Activated CD8-positive, alpha-beta memory T cell treated with anti-CD3 and anti-CD28 coated beads, Interleukin-2, amount 50 U/mL, for 24 hours (primary cell): Measurements from ENCODE around the gene PSME3.
"Not testable (repeated sequence)": the region's sequence is repeated elsewhere in the genome, so short reads cannot be mapped to it uniquely, and the experiment has no call there.

Experiments used
- DNase-seq: peaks from one replicate; pipeline ENCODE4 v3.0.0-alpha.2; 2020; ENCODE audit errors: extremely low read depth

Gene PSME3

GRCh38 chr17:42878123-42878880 is 45.1 kb downstream of the PSME3 start:
- no peak for DNase-seq

- no peak for DNase-seq
Observed at GRCh38 chr17:42878924-42879595, 45.9 kb downstream of the PSME3 start.

GRCh38 chr17:42879596-42879985 is 46.4 kb downstream of the PSME3 start:
- DNase-seq = no peak

GRCh38 chr17:42880776-42881310 is 47.6 kb downstream of the PSME3 start:
- DNase-seq = no peak

- DNase-seq = not testable (repeated sequence)
Observed at GRCh38 chr17:42881706-42882105, 48.5 kb downstream of the PSME3 start.

- no peak for DNase-seq
Observed at GRCh38 chr17:42882166-42882565, 49.0 kb downstream of the PSME3 start.

- no peak for DNase-seq
Observed at GRCh38 chr17:42883802-42884558, 50.8 kb downstream of the PSME3 start.

- DNase-seq = not testable (repeated sequence)
Observed at GRCh38 chr17:42885806-42886205, 52.6 kb downstream of the PSME3 start.

- no peak for DNase-seq
Observed at GRCh38 chr17:42886283-42887176, 53.3 kb downstream of the PSME3 start.

GRCh38 chr17:42889809-42890208 is 56.6 kb downstream of the PSME3 start:
- no peak for DNase-seq

GRCh38 chr17:42891539-42892152 is 58.4 kb downstream of the PSME3 start:
- DNase-seq = no peak

GRCh38 chr17:42893359-42893758 is 60.2 kb downstream of the PSME3 start:
- no peak for DNase-seq
